Spinal cord (tissue), 10 donors: ENCODE data around the gene FHL1. TPM values are rescaled to one million over a fixed set of nuclear protein-coding genes. Genes with fewer than 3 reads are reported as not detected.
A peak's percentile ranks its signal among the peaks of the same experiment; 100 is the strongest.

Source experiments
- DNase-seq, 6 donors: peaks; one replicate each; pipeline versions ENCODE4 v3.0.0 to v3.0.0-alpha.2; 2013 to 2015; ENCODE audit warnings: low spot score in 6 of 6, low read depth in 4 of 6
- H3K27ac ChIP-seq: one replicate; pipeline ENCODE4 v1.5.1; 2013; ENCODE audit warnings: low read depth, low read length, control low read depth
- H3K27me3 ChIP-seq: one replicate; pipeline ENCODE4 v1.6.1; 2013; ENCODE audit warnings: low read length; ENCODE audit not compliant: control insufficient read depth, insufficient read depth
- H3K36me3 ChIP-seq: one replicate; pipeline ENCODE4 v1.6.1; 2013; ENCODE audit warnings: low read length; ENCODE audit not compliant: control insufficient read depth, insufficient read depth
- H3K4me1 ChIP-seq: one replicate; pipeline ENCODE4 v1.6.1; 2013; ENCODE audit warnings: low read length; ENCODE audit not compliant: control insufficient read depth, insufficient read depth
- H3K4me3 ChIP-seq: one replicate; pipeline ENCODE4 v1.5.1; 2013; ENCODE audit warnings: low read depth, low read length, control low read depth
- H3K9me3 ChIP-seq: one replicate; pipeline ENCODE4 v1.6.1; 2013; ENCODE audit warnings: low read length; ENCODE audit not compliant: control insufficient read depth, insufficient read depth
- WGBS: methylation state at CpG from one replicate; pipeline ENCODE4 v1.1.5; 2013; ENCODE audit warnings: missing lambda C conversion rate; ENCODE audit not compliant: insufficient coverage; 5-methylcytosine and 5-hydroxymethylcytosine counted together
- polyA plus RNA-seq, 2 donors: library from polyadenylated mRNA; unstranded; fragments of 120-200 nt; gene quantifications; one replicate each; pipeline ENCODE4 v1.2.1, GENCODE V29; 2013; ENCODE audit not compliant: insufficient read length in 2 of 2
- total RNA-seq, 2 donors: library from RNA; depleted of rRNA in 1 of 2; stranded (reverse); fragments of 120-200 nt in 1 of 2; fragments of >200 nt in 1 of 2; gene quantifications; one replicate each; pipeline versions ENCODE4 v1.2.3 to v1.2.4, GENCODE V29; 2013 to 2014
- donor health status: healthy.

FHL1 gene
- total and polyA plus RNA-seq, 4 donors = 178 to 429 (median 281) TPM

DNA sequence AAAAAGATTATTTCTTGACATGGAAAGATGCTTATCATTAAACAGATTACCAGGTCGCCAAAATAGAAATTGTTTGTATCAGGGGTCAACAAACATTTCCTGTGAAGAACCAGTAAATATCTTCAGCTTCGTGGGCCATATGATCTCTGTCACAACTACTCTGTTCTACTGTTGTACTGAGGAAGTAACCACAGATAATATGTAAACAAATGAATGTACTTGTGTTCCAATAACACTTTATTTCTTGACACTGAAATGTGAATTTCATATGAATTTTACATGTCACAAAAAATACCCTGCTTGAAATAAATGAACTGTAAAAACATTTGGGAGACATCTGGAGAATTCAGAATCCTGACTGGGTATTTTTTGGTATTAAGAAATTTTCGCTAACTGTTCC, 4.7 kb upstream of the FHL1 start:
- no CpG with 5 or more reads among the region's 3 CpGs for WGBS
- Histone ChIP-seq H3K27me3 (no peaks in the 10 kb centered on the region), H3K27ac (no peak overlapping the region), H3K36me3 (no peaks in the 10 kb centered on the region), H3K4me3 (no peak overlapping the region), H3K4me1 (peaks cover 5% of the 10 kb centered on the region), H3K9me3 (no peaks in the 10 kb centered on the region)
- no peak for DNase-seq

DNA sequence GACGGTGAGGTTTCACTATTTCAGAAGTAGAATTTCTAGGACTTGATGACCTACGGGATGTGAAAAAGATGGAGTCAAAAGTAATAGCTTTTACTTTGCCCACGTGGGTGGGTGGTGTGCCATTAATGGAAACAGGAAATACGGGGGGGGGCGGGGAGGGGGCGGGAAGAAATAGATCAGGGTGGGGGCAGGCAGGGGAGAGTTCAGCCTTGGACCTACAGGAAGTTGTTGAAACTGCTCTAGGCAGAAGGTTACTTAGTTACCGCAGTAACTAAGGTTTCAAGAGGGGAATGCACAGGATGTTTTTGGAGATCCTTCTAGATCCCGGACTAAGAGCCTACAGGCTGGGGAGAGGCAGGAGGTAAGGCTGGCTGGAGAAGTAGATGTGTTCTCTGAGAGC, 3.6 kb upstream of the FHL1 start:
- H3K27ac ChIP-seq = no peak overlapping the region
- 58% methylated on average over 2 of the region's 8 CpGs for WGBS
- no peak for DNase-seq
- no peaks in the 10 kb centered on the region for H3K36me3 ChIP-seq
- H3K9me3 ChIP-seq = no peaks in the 10 kb centered on the region
- H3K27me3 ChIP-seq = no peaks in the 10 kb centered on the region
- H3K4me3 ChIP-seq = no peak overlapping the region
- H3K4me1 ChIP-seq = peaks cover 5% of the 10 kb centered on the region

DNA sequence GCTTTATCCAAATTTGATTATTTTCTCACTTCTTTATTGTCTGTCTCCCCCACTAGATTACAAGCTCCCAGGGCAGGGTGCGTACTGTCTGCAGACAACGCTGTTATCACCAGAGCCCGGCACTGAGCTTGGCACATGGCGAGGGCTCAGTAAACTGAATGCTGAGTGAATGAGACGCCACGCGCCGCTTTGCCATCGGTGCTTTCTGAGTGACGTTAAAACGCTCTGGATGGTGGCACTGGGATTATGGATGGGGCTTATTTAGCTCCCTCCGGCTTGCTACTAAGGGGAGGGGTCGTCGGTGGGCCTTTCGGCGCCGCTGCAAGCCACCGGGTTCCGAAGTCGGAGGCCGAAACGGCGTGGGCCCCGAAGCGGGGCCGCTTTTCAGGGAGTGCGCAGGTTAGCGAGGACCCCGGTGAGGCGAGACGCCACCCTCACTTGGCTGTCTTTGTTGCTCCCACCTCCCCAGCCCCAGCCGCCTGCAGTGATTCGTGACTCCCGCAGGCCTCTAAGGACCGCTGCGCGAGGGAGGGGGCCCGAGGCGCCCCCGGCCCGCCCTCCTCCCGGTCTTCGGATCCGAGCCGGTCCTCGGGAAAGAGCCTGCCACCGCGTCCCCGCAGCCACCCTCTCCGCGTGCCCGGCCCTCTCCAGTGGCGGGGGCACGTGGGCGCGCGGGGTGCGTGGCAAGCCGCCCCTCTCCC, 569 bp upstream of the FHL1 start:
- 23% methylated on average over 58 of the region's 59 CpGs for WGBS
- H3K27ac ChIP-seq = peak overlapping the region; percentile 57
- H3K27me3 ChIP-seq = no peaks in the 10 kb centered on the region
- H3K36me3 ChIP-seq = no peaks in the 10 kb centered on the region
- no peaks in the 10 kb centered on the region for H3K9me3 ChIP-seq
- peak in 2 of 6 donors; percentile 63 to 88 for DNase-seq
- peak overlapping the region; percentile 51 for H3K4me3 ChIP-seq
- peaks cover 5% of the 10 kb centered on the region for H3K4me1 ChIP-seq

DNA sequence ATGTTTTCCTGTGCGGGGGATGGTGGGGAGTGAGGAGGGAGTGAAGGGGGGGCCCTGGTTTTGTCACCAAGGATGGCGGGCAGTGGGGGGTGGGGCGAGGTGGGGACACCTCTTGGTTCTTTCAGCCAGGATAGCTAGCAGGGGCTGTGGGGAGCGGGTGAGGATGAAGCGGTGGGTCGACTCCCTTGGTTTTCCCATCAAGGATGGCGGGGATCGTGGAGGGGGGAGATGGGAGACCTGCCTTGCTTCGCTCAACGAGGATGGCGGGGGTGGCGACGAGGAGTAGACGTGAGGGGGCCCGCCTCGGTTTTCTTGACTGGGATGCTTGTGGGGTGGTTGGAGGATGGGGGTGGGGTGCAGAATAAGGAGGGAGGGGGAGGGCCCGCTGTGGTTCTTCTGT, 643 bp downstream of the FHL1 start:
- DNase-seq = peak in 1 of 6 donors; percentile 48
- Histone ChIP-seq H3K4me1 (peaks cover 5% of the 10 kb centered on the region), H3K27ac (peak overlapping the region; percentile 25), H3K9me3 (no peaks in the 10 kb centered on the region), H3K4me3 (peak overlapping the region; percentile 47), H3K36me3 (no peaks in the 10 kb centered on the region), H3K27me3 (no peaks in the 10 kb centered on the region)
- 17% methylated on average over 14 of the region's 17 CpGs for WGBS

DNA sequence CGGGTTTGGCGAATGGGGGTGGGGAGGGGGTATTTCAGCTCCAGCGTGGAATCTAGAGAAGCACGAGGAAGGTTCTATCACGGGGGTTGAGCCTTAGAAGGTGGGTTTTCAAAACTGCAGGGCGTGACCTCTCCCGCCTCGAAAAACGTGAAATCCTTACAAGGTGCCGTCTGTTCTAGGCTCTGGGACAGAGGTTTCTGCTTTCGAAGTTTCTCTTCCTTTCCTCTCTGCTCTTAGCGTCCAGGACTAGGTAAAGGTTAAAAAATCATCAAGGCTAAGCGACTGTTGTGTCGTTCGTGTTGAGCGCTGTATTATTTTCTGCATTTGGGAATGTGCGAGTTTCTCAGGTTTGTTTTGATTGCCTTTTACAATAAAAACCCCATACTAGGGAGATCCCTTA, 1.1 kb downstream of the FHL1 start:
- DNase-seq = peak in 1 of 6 donors; percentile 48
- WGBS = 29% methylated on average over 9 of the region's 17 CpGs
- Histone ChIP-seq H3K4me3 (peak overlapping the region; percentile 47), H3K4me1 (peaks cover 5% of the 10 kb centered on the region), H3K27ac (peak overlapping the region; percentile 17), H3K9me3 (no peaks in the 10 kb centered on the region), H3K27me3 (no peaks in the 10 kb centered on the region), H3K36me3 (no peaks in the 10 kb centered on the region)

DNA sequence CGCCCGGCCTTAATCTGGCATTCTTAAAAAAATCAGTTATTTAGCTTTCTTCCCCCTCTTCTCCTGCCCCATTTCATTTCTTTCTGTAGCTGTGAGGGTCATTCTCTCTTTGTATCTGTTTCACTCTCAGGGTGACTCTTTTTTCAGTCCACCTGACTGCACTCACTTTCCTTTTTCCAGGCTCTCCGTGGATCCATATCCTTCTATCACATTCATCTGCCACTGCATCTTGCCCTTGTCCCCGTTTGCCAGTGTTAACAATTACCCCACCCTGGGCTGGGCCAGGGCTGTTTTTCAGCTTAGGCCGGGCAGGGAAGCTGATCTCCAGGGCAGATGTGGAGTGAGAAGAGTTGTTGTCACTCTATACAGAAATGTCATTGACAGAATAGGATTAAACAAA, 7.7 kb downstream of the FHL1 start:
- H3K27me3 ChIP-seq = no peaks in the 10 kb centered on the region
- WGBS = 82% methylated on average over 3 of the region's 5 CpGs
- H3K4me1 ChIP-seq = no peaks in the 10 kb centered on the region
- H3K36me3 ChIP-seq = no peaks in the 10 kb centered on the region
- H3K4me3 ChIP-seq = no peak overlapping the region
- H3K9me3 ChIP-seq = no peaks in the 10 kb centered on the region
- no peak for DNase-seq
- no peak overlapping the region for H3K27ac ChIP-seq

DNA sequence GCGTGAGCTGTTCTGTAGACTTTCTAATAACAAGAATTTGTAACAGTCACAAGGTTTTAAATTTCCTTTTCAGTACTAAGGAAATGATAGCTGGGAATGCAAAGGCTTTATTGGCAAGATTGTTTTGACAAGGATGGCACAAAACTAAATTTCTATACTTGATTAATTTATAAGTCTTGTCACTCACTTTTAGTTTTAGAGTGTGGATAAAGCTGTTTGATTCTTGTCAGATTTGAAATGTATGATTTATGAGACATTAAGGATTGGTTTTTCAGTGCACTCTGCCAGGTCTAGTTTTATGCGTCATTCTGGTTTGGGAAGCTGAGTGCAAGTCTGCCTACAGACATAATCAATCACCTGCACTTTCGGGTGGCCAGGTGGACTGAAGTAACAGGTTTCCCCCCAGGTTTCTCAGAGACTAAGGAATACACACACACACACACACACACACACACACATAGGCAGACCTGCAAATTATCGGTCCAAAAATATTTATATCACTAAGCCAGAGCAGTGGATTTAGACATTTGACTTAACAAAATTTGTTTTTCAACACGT, 9.3 kb downstream of the FHL1 start:
- Histone ChIP-seq H3K4me3 (no peak overlapping the region), H3K4me1 (no peaks in the 10 kb centered on the region), H3K9me3 (no peaks in the 10 kb centered on the region), H3K36me3 (no peaks in the 10 kb centered on the region), H3K27ac (no peak overlapping the region), H3K27me3 (no peaks in the 10 kb centered on the region)
- 70% methylated on average over 3 of the region's 5 CpGs for WGBS
- no peak for DNase-seq

DNA sequence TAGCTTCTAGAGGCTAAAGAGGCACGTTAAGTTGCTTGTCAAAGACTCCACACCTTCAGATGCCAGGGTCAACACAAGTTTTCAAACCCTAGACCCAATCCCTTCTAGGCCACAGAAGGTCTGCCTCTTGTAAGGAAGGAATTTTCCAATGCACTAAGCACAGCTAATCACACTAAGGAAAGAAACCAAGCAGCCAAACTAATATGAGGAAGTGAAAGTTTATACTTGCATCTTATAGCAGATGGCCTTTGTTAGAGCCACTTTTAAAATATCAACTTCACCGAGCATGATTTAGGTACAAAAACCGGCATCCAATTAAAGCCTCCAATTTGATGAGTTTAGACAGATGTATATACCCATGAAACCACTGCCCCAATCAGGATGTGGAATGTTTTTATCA, 9.9 kb downstream of the FHL1 start:
- Histone ChIP-seq H3K27me3 (no peaks in the 10 kb centered on the region), H3K4me1 (no peaks in the 10 kb centered on the region), H3K27ac (no peak overlapping the region), H3K9me3 (no peaks in the 10 kb centered on the region), H3K36me3 (no peaks in the 10 kb centered on the region), H3K4me3 (no peak overlapping the region)
- no peak for DNase-seq
- WGBS = no CpG with 5 or more reads among the region's 3 CpGs

DNA sequence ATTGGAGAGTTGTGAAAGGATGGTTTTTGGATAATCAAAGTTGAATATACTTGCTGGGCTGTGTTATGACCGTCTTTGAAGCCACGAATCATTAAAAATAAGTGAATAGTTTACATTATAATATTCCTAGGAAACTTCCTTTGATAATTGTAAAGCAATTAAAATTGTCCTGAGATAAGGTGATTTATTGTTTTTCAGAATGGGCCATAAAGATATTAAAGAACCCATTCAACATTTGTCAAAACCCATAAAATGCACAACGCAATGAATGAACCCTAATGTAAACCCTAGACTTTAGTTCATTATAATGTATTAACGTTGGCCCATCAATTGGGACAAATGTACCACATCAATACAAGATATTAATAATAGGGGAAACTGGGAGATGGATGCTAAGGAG, 11.4 kb downstream of the FHL1 start:
- WGBS = no CpG with 5 or more reads among the region's 4 CpGs
- DNase-seq = no peak
- H3K27me3 ChIP-seq = peaks cover 2% of the 10 kb centered on the region
- no peaks in the 10 kb centered on the region for H3K9me3 ChIP-seq
- H3K4me3 ChIP-seq = no peak overlapping the region
- H3K27ac ChIP-seq = no peak overlapping the region
- no peaks in the 10 kb centered on the region for H3K4me1 ChIP-seq
- no peaks in the 10 kb centered on the region for H3K36me3 ChIP-seq

DNA sequence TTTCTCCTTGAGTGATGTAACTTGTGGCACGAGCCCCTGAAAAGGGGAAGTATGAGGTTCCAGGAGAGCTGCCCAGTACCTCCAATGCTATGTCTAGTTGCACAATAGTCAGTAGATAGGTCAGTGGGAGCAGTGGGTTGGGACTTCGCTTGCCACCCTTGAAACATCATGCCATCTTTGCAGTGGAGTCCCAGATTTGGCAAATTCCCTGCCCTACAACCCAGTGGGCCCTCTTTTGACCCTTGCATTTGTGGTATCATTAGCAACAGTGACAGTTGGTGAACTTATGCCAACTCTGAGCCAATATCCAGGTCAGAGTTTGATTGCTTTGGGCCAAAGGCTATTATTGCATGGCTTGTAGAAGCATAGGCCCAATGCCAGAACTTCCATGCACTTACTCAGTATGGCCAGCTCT, 12.3 kb downstream of the FHL1 start:
- WGBS = 80% methylated on average over 1 of the region's 2 CpGs
- no peak overlapping the region for H3K4me3 ChIP-seq
- H3K4me1 ChIP-seq = no peaks in the 10 kb centered on the region
- DNase-seq = no peak
- H3K36me3 ChIP-seq = no peaks in the 10 kb centered on the region
- no peak overlapping the region for H3K27ac ChIP-seq
- H3K27me3 ChIP-seq = peaks cover 2% of the 10 kb centered on the region
- H3K9me3 ChIP-seq = no peaks in the 10 kb centered on the region
